Hair follicle dermal papilla cell (primary cell): ENCODE measurements around the gene HK2. TPM values are rescaled to one million over a fixed set of nuclear protein-coding genes. Genes with fewer than 3 reads are reported as not detected.

Experiments used
- total RNA-seq: library from RNA; depleted of rRNA; stranded (reverse); fragments of >200 nt; gene quantifications from 2 replicates; pipeline ENCODE4 v1.2.3, GENCODE V29; 2012

HK2 gene
- 33.5 and 54.0 TPM in 2 replicates for total RNA-seq

GRCh38 chr2:74833418-74834233, at the start of gene HK2:
TSS of gene HK2 (plus strand) at chr2:74834127. CDS start at chr2:74834581, 454 bp downstream.

Other genes with a start within 250 kb of the HK2 start
- gene M1AP, start 185.8 kb upstream of the HK2 start, total RNA-seq: 0.12 and 0.16 TPM in 2 replicates
- 9.7 and 10.1 TPM in 2 replicates for gene SEMA4F, start 179.9 kb upstream of the HK2 start, total RNA-seq
- gene POLE4, start 124.5 kb downstream of the HK2 start, total RNA-seq: 15.1 and 16.1 TPM in 2 replicates